Osteoblast (primary cell): ENCODE data around the gene SELENBP1. TPM values are rescaled to one million over a fixed set of nuclear protein-coding genes. Genes with fewer than 3 reads are reported as not detected.

Source experiments
- DNase-seq: peaks from one replicate; pipeline ENCODE4 v3.0.0; 2011; ENCODE audit warnings: low spot score, mixed read lengths; ENCODE audit not compliant: insufficient read length; ENCODE audit errors: missing footprints
- H2AFZ ChIP-seq: 2 replicates; pipeline ENCODE4 v1.6.0; 2011; ENCODE audit warnings: mild to moderate bottlenecking, low read length
- H3K27ac ChIP-seq: 2 replicates; pipeline ENCODE4 v1.5.1; 2011; ENCODE audit warnings: mild to moderate bottlenecking, low read depth, low read length, moderate library complexity
- H3K27me3 ChIP-seq: 2 replicates; pipeline ENCODE4 v1.6.0; 2012; ENCODE audit warnings: mild to moderate bottlenecking, control low read depth, inconsistent platforms, low read length, moderate library complexity; ENCODE audit not compliant: insufficient read depth
- H3K36me3 ChIP-seq: 2 replicates; pipeline ENCODE4 v1.5.1; 2011; ENCODE audit warnings: mild to moderate bottlenecking, low read length, control low read depth, moderate library complexity; ENCODE audit not compliant: insufficient read depth
- H3K4me1 ChIP-seq: 2 replicates; pipeline ENCODE4 v1.5.1; 2011; ENCODE audit warnings: mild to moderate bottlenecking, low read length, control low read depth, moderate library complexity; ENCODE audit not compliant: insufficient read depth
- H3K4me2 ChIP-seq: 2 replicates; pipeline ENCODE4 v1.6.0; 2011; ENCODE audit warnings: mild to moderate bottlenecking, low read length; ENCODE audit not compliant: insufficient read depth
- H3K4me3 ChIP-seq: fragments of 200-600 bp; sonication (generic); 3 replicates; pipeline ENCODE4 v1.5.1; 2012; ENCODE audit warnings: mild to moderate bottlenecking, low read length, inconsistent platforms; ENCODE audit not compliant: insufficient read depth
- H3K79me2 ChIP-seq: 2 replicates; pipeline ENCODE4 v1.6.0; 2012; ENCODE audit warnings: mild to moderate bottlenecking, low read length, control low read depth, inconsistent platforms; ENCODE audit not compliant: insufficient read depth
- H3K9me3 ChIP-seq: 2 replicates; pipeline ENCODE4 v1.5.1; 2011; ENCODE audit warnings: low read depth, low read length, control low read depth
- H4K20me1 ChIP-seq: 2 replicates; pipeline ENCODE4 v1.6.0; 2012; ENCODE audit warnings: mild to moderate bottlenecking, low read length, control low read depth; ENCODE audit not compliant: insufficient read depth
- total RNA-seq: library from RNA; depleted of rRNA; stranded (reverse); fragments of >200 nt; gene quantifications from 2 replicates; pipeline ENCODE4 v1.2.3, GENCODE V29; 2012
- TF ChIP-seq, protein P1 (sequence below): IDR thresholded peaks from 2 replicates; pipeline ENCODE4 v1.5.1; 2011; ENCODE audit warnings: mild to moderate bottlenecking, low read depth, low read length, moderate library complexity; ENCODE audit errors: extremely low read depth

The SELENBP1 gene
- total RNA-seq, 1 donor, result 42.0 TPM

DNA sequence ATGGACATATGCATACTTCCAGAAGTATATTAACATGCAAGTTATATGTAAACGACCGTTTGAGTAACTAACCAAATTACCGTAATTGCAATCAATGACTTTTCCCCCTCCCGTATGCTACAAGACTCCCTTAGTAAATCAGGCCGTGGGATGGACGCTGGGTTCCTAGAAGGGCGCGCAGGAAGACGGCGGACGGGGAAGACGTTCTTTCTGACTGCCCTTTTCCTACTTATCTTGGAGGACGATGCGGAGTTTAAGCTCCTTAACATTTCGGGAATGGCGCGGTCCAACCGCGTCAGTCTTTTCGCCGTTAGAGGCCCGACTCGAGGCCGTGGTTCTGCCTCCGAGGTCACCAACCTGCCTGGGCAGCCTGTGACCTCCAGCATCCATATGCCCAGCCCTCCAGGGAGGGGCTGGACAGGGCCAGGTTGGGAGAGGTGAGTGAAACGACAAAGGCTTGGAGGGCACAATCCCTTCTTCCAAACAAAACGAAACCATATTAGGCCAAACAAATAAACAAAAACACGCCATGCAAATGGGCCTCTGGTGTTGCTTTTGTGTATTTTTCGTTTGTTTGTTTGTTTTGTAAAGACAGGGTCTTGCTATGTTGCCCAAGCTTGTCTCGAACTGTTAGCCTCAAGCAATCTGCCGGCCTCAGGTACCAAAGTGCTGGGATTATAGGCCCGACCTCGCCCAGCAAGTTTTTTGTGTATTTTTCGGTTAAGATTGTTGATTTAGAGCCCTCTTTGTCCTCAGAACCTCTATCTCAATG, 44.4 kb downstream of the SELENBP1 start:
- DNase-seq, result peak; percentile 13
- TF ChIP-seq, protein P1, sequence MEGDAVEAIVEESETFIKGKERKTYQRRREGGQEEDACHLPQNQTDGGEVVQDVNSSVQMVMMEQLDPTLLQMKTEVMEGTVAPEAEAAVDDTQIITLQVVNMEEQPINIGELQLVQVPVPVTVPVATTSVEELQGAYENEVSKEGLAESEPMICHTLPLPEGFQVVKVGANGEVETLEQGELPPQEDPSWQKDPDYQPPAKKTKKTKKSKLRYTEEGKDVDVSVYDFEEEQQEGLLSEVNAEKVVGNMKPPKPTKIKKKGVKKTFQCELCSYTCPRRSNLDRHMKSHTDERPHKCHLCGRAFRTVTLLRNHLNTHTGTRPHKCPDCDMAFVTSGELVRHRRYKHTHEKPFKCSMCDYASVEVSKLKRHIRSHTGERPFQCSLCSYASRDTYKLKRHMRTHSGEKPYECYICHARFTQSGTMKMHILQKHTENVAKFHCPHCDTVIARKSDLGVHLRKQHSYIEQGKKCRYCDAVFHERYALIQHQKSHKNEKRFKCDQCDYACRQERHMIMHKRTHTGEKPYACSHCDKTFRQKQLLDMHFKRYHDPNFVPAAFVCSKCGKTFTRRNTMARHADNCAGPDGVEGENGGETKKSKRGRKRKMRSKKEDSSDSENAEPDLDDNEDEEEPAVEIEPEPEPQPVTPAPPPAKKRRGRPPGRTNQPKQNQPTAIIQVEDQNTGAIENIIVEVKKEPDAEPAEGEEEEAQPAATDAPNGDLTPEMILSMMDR, result no peak

GRCh38 chr1:151327223-151327902, 45.1 kb downstream of the SELENBP1 start, which contains the start of gene PI4KB:
Gene PI4KB, minus strand, starts transcription at chr1:151327416. Its CDS starts 10,935 bp downstream, at chr1:151316481.
- H3K9me3 ChIP-seq, result no peaks in the 10 kb centered on the region
- TF ChIP-seq, protein P1, result no peak
- H3K4me2 ChIP-seq, result peak within 1 kb of the TSS; percentile 87
- H2AFZ ChIP-seq, result peak within 1 kb of the TSS; percentile 99
- no peaks in the 10 kb centered on the region for H3K27me3 ChIP-seq
- H3K4me3 ChIP-seq, result peak within 1 kb of the TSS; percentile 69
- peaks cover 22% of the 10 kb centered on the region for H3K4me1 ChIP-seq
- H3K27ac ChIP-seq, result peak within 1 kb of the TSS; percentile 93
- DNase-seq, result peak; percentile 98
- peaks cover 44% of the 10 kb centered on the region for H3K79me2 ChIP-seq
- H4K20me1 ChIP-seq, result peaks cover 18% of the 10 kb centered on the region
- H3K36me3 ChIP-seq, result peaks cover 28% of the 10 kb centered on the region

More for the DNA sequence above, 44.4 kb downstream of the SELENBP1 start:
- H3K36me3 ChIP-seq, result peaks cover 20% of the 10 kb centered on the region
- peaks cover 18% of the 10 kb centered on the region for H4K20me1 ChIP-seq
- peaks cover 22% of the 10 kb centered on the region for H3K4me1 ChIP-seq
- peaks cover 38% of the 10 kb centered on the region for H3K79me2 ChIP-seq
- peak overlapping the region; percentile 93 for H3K27ac ChIP-seq
- peak overlapping the region; percentile 99 for H2AFZ ChIP-seq
- H3K9me3 ChIP-seq, result no peaks in the 10 kb centered on the region
- peak overlapping the region; percentile 69 for H3K4me3 ChIP-seq
- H3K27me3 ChIP-seq, result no peaks in the 10 kb centered on the region
- H3K4me2 ChIP-seq, result peak overlapping the region; percentile 87

DNA sequence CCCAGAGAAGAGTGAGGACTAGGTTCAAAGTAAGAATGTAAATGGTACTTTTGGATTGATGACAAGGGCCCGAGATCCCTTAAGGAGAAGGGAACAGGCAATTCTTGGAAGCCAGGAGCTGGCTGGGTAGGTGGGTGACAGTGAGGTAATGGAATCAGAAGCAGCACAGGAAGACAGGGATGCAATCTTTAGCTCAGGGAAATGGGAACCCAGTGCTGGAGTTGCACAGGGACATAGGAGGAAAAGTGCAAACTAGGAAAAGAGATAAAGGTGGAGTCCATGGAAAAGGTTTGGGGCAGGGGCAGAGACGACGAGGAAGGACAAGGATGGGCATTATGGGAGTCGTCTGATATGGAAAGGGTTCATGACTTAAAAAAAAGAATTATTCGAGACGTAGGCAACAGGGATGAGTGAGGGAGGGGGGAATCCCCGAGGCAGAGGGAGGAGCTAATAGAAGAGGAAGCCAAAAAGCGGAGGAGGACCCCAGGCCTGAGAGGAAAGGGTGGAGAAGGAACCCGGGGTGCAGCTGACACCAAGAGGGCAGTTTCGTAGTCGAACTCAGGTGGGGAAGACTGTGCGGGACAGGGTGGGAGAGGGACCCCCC, 45.8 kb downstream of the SELENBP1 start:
- Histone ChIP-seq H3K79me2 (peaks cover 51% of the 10 kb centered on the region), H3K36me3 (peaks cover 34% of the 10 kb centered on the region)

More for the DNA sequence above, 45.8 kb downstream of the SELENBP1 start:
- peaks cover 24% of the 10 kb centered on the region for H4K20me1 ChIP-seq
- peak overlapping the region; percentile 87 for H3K4me2 ChIP-seq
- H2AFZ ChIP-seq, result peak overlapping the region; percentile 1
- DNase-seq, result peak; percentile 96
- peak overlapping the region; percentile 69 for H3K4me3 ChIP-seq
- no peaks in the 10 kb centered on the region for H3K9me3 ChIP-seq
- no peaks in the 10 kb centered on the region for H3K27me3 ChIP-seq
- TF ChIP-seq, protein P1, result no peak
- H3K27ac ChIP-seq, result peak overlapping the region; percentile 93
- H3K4me1 ChIP-seq, result peaks cover 22% of the 10 kb centered on the region
